SJCRH30 (cell line): ENCODE data around the gene RNF31. TPM values are rescaled to one million over a fixed set of nuclear protein-coding genes. Genes with fewer than 3 reads are reported as not detected.
"Not testable (repeated sequence)": the region's sequence is repeated elsewhere in the genome, so short reads cannot be mapped to it uniquely, and the experiment has no call there.

Source experiments
- DNase-seq, 2 experiments: peaks; one replicate each; pipeline ENCODE4 v3.0.0-alpha.2; 2015 to 2020
- H3K27ac ChIP-seq: fragments of 250-450 bp; sonication (Bioruptor Pico); 2 replicates; pipeline ENCODE4 v1.5.1; 2020; ENCODE audit warnings: mild to moderate bottlenecking, moderate library complexity
- H3K27me3 ChIP-seq: fragments of 250-450 bp; sonication (Bioruptor Pico); 2 replicates; pipeline ENCODE4 v1.5.1; 2020; ENCODE audit warnings: mild to moderate bottlenecking, moderate library complexity
- H3K36me3 ChIP-seq: fragments of 250-450 bp; sonication (Bioruptor Pico); 2 replicates; pipeline ENCODE4 v1.5.1; 2020; ENCODE audit warnings: mild to moderate bottlenecking, moderate library complexity
- H3K4me1 ChIP-seq: fragments of 250-450 bp; sonication (Bioruptor Pico); 2 replicates; pipeline ENCODE4 v1.5.1; 2020; ENCODE audit warnings: mild to moderate bottlenecking, moderate library complexity
- H3K4me3 ChIP-seq: fragments of 250-450 bp; sonication (Bioruptor Pico); 2 replicates; pipeline ENCODE4 v1.5.1; 2020; ENCODE audit warnings: mild to moderate bottlenecking, moderate library complexity
- H3K9me3 ChIP-seq: fragments of 250-450 bp; sonication (Bioruptor Pico); replicated peaks from 2 replicates; pipeline ENCODE4 v1.5.1; 2020; ENCODE audit warnings: mild to moderate bottlenecking, moderate library complexity
- total RNA-seq: library from RNA; depleted of rRNA; stranded (reverse); fragments of >200 nt; shearing (Covaris generic); gene quantifications from 2 replicates; pipeline ENCODE4 v1.2.3, GENCODE V29; 2014; rRNA removed

The RNF31 gene
- 43.0 and 58.8 TPM in 2 replicates for total RNA-seq

DNA sequence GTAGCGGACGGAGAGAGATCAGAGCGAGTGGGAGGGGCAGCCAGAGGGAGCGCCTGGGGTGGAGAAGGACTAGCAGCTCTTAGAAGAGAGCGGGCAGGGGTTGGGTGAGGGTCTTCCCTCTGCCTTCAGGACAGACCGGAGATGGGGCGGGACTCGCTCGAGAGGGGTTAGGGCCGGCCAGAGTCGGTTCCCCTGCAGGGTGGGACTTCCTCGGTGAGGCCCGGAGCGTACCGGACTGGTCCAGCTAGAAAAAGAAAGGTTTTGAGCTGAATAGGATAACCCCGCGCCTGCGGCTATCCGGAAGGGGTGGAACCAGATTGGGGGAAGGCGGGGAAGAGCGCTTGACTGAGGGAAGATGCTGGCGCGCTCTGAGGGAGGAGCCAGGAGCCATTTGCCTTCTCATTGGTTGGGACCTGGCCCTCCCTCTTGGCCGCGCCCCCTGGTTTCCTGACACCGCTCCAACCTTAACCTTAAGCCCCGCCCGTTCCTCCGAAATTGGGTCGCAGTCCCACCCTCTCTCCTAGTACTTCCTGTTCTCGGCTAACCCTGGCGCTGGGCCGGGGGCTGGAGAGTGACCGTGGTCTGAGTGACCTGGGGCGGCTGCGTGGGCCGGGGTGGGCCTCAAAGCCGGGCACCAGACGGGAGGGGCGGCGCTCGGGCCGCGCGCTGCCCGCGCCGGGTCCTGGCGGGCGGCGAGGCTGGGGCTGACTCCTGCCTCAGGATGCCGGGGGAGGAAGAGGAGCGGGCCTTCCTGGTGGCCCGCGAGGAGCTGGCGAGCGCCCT, at the start of gene RNF31:
RNF31 (plus strand) TSS at position 521 of the 783 bp plus-strand sequence; CDS start at position 722, 201 bp downstream.
- Histone ChIP-seq H3K4me3 (peak within 1 kb of the TSS; percentile 87), H3K27me3 (no peaks in the 10 kb centered on the region), H3K4me1 (peaks cover 3% of the 10 kb centered on the region; the same call in 1 of the 2 replicates), H3K36me3 (peaks cover 27% of the 10 kb centered on the region), H3K9me3 (no peaks in the 10 kb centered on the region), H3K27ac (peak within 1 kb of the TSS; percentile 62)
- peak; percentile 98 to 99 for DNase-seq

DNA sequence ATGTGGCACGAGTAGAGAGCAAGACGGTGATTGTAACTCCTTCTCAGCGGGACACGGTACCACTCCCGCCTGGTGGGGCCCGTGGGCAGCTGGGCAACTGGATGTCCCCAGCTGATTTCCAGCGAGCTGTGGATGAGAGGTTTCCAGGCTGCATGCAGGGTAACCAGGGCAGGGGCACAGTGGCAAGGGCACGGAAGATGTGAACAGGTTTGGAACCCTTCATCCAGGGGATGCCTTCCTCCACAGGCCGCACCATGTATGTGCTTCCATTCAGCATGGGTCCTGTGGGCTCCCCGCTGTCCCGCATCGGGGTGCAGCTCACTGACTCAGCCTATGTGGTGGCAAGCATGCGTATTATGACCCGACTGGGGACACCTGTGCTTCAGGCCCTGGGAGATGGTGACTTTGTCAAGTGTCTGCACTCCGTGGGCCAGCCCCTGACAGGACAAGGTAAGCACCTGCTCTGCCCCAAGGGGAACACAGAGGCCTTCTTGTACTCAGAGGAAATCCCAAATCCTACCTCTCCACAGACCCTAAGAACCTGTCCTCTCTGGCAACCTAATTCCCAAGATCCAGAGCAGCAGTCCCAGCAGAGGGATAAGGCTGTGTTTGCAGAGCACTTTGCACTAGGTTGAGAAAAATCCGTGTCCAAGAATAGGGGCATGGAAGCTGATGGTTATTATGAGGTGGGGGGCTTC, 48.9 kb upstream of the RNF31 start:
- Histone ChIP-seq H3K4me3 (no peak overlapping the region), H3K9me3 (no peaks in the 10 kb centered on the region), H3K4me1 (peaks cover 10% of the 10 kb centered on the region), H3K27me3 (no peaks in the 10 kb centered on the region), H3K27ac (no peak overlapping the region), H3K36me3 (peaks cover 10% of the 10 kb centered on the region)
- DNase-seq: no peak

GRCh38 chr14:24098927-24099813, 48.1 kb upstream of the RNF31 start:
- peaks cover 7% of the 10 kb centered on the region for H3K4me1 ChIP-seq
- no peak for DNase-seq
- H3K36me3 ChIP-seq: peaks cover 14% of the 10 kb centered on the region
- no peak overlapping the region for H3K27ac ChIP-seq
- no peaks in the 10 kb centered on the region for H3K27me3 ChIP-seq
- H3K4me3 ChIP-seq: no peak overlapping the region
- no peaks in the 10 kb centered on the region for H3K9me3 ChIP-seq

DNA sequence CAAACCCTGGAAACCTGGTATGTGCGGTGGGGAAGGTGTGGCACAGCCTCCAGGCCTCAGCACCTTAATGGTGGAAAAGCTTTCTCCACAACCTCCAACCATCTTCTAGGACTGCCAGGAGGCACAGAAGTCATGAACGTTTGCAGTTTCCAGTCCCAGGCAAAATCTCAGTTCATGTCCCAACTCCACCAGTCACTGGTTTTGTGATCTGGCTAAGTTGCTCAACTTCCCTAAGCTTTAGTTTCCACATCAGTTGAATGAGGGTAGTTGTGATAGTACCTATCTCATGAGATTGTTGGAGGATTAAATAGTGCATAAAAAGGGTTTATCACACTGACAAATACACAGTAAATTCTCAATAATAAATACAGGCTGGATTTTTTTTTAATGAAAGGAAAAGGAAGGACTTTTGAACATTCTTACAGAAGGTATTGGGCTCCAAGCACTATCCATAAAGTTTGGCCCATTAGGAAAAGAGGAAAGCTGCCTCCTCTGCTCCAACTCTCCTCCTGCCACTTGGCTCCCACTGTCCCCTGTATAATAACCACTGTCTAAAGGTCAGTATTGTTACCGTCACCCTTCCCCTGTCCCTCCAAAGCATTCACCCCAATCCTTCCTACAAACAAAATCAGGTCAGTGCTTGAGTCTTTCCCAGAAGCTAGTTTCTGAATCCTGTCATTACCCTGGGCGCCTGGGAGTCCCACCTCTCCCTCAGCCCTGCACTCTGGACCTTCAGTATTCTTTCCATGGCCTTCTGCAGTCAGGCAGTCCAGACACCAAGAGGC, 46.9 kb upstream of the RNF31 start:
- no peak for DNase-seq
- peaks cover 6% of the 10 kb centered on the region for H3K4me1 ChIP-seq
- H3K9me3 ChIP-seq: no peaks in the 10 kb centered on the region
- H3K27ac ChIP-seq: no peak overlapping the region
- no peak overlapping the region for H3K4me3 ChIP-seq
- H3K36me3 ChIP-seq: peaks cover 14% of the 10 kb centered on the region
- H3K27me3 ChIP-seq: no peaks in the 10 kb centered on the region

DNA sequence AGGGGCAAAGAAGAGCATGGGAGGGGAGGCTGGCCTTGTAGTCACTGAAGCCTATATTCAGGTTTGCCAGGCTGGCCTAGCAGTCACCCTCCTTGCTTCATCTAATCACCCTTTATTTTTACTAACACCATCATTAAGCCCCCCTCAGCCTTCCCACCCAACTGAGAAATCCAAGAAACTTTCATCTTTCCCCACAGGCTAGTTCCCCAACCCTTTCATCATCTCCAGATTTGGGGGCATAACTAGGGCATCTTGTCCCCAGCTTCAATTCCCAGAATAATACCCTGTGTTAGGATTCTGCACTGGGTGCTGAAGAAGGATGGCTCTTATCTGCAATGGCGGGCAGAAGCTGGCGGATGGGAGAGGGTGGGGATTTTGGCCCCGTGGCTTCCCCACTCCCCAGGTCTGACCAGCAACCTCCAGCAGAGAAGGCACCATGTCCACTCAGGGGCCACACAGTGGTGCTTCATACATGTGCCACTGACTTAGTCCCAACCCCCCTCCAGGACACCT, 46.3 kb upstream of the RNF31 start:
- no peaks in the 10 kb centered on the region for H3K4me1 ChIP-seq
- no peak overlapping the region for H3K4me3 ChIP-seq
- no peaks in the 10 kb centered on the region for H3K9me3 ChIP-seq
- no peak overlapping the region for H3K27ac ChIP-seq
- peaks cover 14% of the 10 kb centered on the region for H3K36me3 ChIP-seq
- no peaks in the 10 kb centered on the region for H3K27me3 ChIP-seq
- DNase-seq: no peak

GRCh38 chr14:24102357-24103048, 44.8 kb upstream of the RNF31 start:
- H3K27ac ChIP-seq: no peak overlapping the region
- no peak overlapping the region for H3K4me3 ChIP-seq
- no peaks in the 10 kb centered on the region for H3K9me3 ChIP-seq
- no peaks in the 10 kb centered on the region for H3K4me1 ChIP-seq
- DNase-seq: no peak
- H3K27me3 ChIP-seq: no peaks in the 10 kb centered on the region
- H3K36me3 ChIP-seq: peaks cover 14% of the 10 kb centered on the region

GRCh38 chr14:24103451-24103850, 43.8 kb upstream of the RNF31 start:
- H3K27me3 ChIP-seq: no peaks in the 10 kb centered on the region
- DNase-seq: no peak
- no peak overlapping the region for H3K27ac ChIP-seq
- no peaks in the 10 kb centered on the region for H3K4me1 ChIP-seq
- no peaks in the 10 kb centered on the region for H3K9me3 ChIP-seq
- H3K4me3 ChIP-seq: no peak overlapping the region
- H3K36me3 ChIP-seq: peaks cover 14% of the 10 kb centered on the region

DNA sequence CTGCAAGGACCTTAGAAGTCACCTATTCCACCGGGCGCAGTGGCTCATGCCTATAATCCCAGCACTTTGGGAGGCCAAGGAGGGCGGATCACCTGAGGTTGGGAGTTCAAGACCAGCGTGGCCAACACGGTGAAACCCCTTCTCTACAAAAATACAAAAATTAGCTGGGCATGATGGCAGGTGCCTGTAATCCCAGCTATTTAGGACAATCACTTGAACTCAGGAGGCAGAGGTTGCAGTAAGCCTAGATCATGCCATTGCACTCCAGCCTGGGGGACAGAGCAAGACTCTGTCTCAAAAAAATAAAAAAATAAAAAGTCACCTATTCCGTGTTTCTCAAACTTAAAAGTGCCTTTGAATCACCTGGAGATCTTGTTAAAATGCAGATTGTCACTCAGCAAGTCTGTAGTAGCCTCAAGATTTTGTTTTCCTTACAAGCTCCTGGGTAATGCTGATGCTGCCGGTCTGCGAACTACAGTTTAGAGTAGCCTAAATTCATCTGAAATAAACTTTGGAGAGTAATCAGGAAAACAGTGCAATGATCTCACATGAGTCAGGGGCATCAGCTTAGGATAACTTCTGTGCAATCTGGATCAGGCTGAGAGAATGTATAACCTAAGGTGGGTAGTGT, 41.6 kb upstream of the RNF31 start:
- not testable (repeated sequence) for H3K36me3 ChIP-seq, H3K4me1 ChIP-seq, DNase-seq, H3K27ac ChIP-seq, H3K9me3 ChIP-seq, H3K27me3 ChIP-seq, H3K4me3 ChIP-seq

DNA sequence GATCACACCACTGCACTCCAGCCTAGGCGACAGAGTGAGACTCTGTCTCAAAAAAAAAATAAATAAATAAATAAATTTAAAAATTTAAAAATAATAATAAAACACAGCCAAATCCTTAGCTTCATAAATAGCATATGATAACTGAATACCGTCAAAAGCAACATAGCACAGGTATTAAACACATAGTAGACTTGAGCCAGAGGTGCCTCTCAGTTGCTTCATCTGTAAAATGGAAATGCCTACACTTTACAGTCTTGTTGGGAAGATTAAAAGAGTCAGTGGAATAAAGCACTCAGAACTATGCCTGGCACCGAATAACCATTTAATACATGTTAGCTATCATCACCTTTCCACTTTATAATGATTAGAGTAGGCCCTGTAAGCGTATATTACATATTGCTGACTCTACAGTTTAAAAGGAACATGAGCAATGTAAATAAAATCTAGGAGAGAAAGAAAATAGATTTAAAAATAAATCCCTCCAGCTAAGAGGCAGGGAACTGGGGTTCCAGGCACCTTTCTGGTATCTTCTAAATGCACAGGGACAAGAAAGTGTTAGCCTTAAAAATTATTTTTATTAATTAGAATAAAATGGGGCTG, 40.5 kb upstream of the RNF31 start:
- Histone ChIP-seq H3K27me3 (no peaks in the 10 kb centered on the region), H3K27ac (no peak overlapping the region), H3K9me3 (no peaks in the 10 kb centered on the region), H3K4me3 (no peak overlapping the region), H3K36me3 (peaks cover 8% of the 10 kb centered on the region), H3K4me1 (peaks cover 9% of the 10 kb centered on the region)
- no peak for DNase-seq

DNA sequence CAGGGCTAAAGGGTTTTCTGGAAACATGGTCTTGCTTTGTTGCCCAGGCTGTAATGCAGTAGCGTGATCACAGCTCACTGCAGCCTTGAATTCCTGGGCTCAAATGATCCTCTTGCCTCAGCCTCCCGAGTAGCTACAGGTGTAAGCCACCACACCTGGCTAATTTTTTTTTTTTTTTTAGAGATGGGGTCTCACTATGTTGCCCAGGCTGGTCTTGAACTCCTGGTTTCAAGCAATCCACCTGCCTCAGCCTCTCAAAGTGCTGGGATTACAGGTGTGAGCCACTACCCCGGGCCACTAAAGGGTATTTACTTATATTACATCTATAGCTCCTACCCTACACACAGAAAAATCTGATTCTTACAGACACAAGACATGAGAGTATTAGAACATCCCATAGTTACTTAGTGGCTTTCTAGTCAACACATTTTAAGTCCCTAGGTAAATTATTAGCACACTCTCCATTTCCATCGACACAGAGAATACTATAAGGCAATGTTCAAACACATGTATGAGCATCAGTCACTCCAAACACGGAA, 38.9 kb upstream of the RNF31 start:
- peaks cover 9% of the 10 kb centered on the region for H3K4me1 ChIP-seq
- H3K9me3 ChIP-seq: no peaks in the 10 kb centered on the region
- DNase-seq: no peak
- no peaks in the 10 kb centered on the region for H3K27me3 ChIP-seq
- H3K27ac ChIP-seq: no peak overlapping the region
- H3K36me3 ChIP-seq: peaks cover 5% of the 10 kb centered on the region
- H3K4me3 ChIP-seq: no peak overlapping the region

DNA sequence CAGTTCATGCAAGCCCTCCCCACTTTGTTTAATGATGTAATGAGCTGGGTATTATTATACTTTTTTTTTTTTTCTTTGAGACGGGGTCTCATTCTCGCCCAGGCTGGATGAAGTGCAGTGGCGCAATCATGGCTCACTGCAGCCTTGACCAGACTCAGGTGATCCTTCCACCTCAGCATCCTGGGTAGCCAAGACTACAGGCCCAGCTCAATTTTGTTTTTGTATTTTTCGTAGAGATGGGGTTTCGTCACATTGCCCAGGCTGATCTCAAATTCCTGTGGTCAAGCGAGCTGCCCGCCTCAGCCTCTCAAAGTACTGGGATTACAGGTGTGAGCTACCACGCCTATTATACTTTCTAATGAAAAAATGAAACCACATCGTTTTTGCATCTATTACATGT, 37.2 kb upstream of the RNF31 start:
- Histone ChIP-seq H3K27ac (no peak overlapping the region), H3K9me3 (no peaks in the 10 kb centered on the region), H3K4me1 (peaks cover 9% of the 10 kb centered on the region), H3K4me3 (no peak overlapping the region), H3K36me3 (no peaks in the 10 kb centered on the region), H3K27me3 (no peaks in the 10 kb centered on the region)
- DNase-seq: peak in 1 of 2 experiments; percentile 32

DNA sequence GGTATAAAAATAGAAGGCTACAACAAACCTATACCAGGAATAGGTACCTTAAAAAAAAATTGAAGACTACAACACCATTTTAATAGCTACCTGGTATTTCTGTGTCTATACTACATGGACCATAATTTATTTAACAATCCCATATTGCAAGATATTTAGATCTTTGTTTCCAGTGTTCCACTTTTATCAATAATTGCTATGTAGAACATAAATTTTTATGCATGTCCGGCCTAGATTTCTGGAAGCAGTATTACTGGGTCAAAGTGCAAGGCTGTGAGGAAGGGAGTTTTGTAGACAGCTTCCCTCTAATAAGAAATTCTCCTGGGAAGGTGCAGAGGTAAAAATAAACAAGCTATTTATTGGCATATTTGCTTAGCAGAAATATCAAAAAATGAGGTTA, 36.8 kb upstream of the RNF31 start:
- Histone ChIP-seq H3K27ac (no peak overlapping the region), H3K4me3 (no peak overlapping the region), H3K9me3 (no peaks in the 10 kb centered on the region), H3K4me1 (peaks cover 9% of the 10 kb centered on the region), H3K27me3 (no peaks in the 10 kb centered on the region), H3K36me3 (no peaks in the 10 kb centered on the region)
- DNase-seq: no peak

DNA sequence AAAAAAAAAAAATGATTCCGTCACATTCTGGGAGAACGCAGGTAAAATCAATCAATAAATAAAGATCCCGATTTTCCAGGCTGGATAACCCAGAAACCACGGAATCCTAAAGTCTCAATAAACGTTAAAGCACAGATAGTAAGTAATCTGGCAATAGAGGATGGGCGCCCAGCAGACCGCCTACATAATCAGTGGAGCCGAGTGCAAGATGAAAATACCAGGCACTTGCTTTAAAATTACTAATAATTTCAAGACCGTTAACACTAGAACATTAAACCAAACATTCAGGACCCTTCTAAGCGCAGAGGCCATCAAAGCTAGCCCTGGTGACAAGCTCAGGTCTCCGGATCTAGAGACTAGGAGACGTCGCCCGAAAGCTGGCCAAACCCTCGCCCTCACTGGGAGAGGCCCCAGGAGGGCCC, 33.9 kb upstream of the RNF31 start:
- peaks cover 8% of the 10 kb centered on the region for H3K36me3 ChIP-seq
- H3K4me1 ChIP-seq: peaks cover 9% of the 10 kb centered on the region
- no peaks in the 10 kb centered on the region for H3K9me3 ChIP-seq
- DNase-seq: no peak
- H3K27me3 ChIP-seq: no peaks in the 10 kb centered on the region
- H3K27ac ChIP-seq: peak overlapping the region; percentile 97
- peak overlapping the region; percentile 92 for H3K4me3 ChIP-seq
